GM12872 (cell line): ENCODE measurements around the gene SHISAL1.

Source experiments
- TF ChIP-seq, protein P1 (sequence below): IDR thresholded peaks from 3 replicates; pipeline ENCODE4 v1.5.1; 2011; ENCODE audit warnings: low read depth, mild to moderate bottlenecking, low read length, moderate library complexity; ENCODE audit not compliant: insufficient read depth

SHISAL1 gene

DNA sequence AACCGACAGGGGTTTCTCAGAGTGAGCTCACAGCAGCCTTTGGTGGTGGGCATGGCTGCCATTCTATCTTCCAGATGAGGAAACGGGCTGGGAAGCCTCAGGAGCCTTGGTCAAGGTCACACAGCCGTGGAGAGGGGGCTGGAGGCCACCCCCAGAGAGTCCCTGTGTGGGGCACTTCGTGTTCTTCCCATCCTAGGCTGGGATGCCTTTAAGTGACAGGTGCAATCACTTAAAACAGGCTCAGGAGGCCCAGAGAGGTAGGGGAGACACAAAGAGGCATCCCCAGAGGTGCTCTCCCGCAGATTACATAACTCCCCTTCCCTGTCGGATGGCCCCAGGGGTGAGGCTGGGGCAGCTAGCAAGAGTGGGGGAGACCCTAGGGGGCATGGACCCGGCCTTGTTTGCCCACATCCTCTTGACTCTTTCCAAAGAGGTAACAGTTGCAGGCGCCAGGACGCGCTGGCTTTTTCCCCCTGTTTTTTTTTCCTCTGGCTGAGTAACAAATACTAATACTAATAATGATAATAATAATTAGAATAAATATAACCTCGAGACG lies 17.5 kb upstream of the SHISAL1 start:
- TF ChIP-seq, protein P1, sequence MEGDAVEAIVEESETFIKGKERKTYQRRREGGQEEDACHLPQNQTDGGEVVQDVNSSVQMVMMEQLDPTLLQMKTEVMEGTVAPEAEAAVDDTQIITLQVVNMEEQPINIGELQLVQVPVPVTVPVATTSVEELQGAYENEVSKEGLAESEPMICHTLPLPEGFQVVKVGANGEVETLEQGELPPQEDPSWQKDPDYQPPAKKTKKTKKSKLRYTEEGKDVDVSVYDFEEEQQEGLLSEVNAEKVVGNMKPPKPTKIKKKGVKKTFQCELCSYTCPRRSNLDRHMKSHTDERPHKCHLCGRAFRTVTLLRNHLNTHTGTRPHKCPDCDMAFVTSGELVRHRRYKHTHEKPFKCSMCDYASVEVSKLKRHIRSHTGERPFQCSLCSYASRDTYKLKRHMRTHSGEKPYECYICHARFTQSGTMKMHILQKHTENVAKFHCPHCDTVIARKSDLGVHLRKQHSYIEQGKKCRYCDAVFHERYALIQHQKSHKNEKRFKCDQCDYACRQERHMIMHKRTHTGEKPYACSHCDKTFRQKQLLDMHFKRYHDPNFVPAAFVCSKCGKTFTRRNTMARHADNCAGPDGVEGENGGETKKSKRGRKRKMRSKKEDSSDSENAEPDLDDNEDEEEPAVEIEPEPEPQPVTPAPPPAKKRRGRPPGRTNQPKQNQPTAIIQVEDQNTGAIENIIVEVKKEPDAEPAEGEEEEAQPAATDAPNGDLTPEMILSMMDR = no peak

DNA sequence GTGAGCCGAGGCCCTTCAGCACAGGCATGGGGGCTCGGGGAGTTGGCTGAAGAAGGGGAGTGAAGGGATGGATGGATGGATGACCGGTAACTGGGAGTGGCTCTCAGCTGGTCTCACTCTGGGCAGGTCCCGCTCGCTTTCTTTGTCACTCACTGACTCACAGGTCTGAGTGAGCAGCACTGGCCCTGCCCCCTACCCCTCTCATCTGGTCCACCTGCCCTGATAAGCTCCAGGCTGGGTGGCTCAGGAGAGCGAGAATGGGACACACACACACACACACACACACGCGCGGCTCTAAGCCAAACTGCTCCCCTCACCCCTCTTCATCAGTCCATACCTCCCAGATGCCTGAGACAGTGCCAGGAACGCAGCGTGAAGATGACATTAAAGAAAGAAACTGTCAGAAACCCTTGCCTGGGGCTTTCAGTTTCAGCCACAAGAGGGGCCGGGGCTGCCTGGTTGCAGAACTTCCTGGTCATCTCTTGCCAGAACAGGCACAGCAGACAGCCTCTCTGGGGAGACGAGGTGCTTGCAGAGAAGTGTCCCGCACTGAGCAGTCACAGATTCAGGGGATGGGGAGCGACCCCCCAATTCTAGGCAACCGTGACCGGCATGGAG lies 16.5 kb upstream of the SHISAL1 start:
- TF ChIP-seq, protein P1 = no peak

DNA sequence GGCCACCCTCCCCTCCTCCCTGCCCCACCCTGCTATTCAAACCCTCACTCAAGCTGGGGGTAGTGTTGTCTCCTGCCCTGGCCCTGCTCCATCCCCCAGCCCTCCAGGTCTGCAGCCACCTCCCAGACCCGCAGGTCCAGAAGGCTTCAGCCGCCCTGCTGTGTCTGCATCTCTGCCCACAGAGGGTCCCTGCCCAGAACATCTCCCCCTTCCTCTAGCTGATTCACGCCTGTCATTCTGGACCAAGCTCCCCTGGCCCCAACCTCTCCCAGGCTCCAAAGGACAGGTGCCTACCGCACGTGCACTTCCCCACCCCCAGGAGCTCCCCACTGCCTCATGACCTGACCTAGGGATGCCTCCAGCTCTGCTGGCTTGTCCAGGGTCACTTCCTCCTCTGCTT lies 16.0 kb upstream of the SHISAL1 start:
- TF ChIP-seq, protein P1 = no peak

DNA sequence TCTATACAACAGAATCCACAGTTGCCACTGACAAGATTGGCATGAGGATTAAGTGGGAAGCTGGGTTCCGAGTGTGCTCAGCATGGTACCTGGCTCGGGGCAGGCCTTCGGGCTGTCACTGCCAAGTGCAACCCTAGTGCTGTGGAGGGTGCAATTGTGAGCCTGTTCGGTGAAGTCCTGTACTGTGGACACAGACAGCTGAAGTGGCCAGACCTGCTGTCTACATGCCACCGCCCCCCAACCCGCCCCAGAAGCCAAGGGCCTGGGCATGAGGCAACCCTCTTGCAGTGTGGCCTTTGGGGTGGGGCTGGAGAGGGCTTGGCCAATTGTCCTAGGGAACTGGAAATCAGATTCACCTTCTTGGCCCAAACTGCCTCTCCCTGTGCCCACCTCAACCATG lies 15.6 kb upstream of the SHISAL1 start:
- TF ChIP-seq, protein P1 = no peak

DNA sequence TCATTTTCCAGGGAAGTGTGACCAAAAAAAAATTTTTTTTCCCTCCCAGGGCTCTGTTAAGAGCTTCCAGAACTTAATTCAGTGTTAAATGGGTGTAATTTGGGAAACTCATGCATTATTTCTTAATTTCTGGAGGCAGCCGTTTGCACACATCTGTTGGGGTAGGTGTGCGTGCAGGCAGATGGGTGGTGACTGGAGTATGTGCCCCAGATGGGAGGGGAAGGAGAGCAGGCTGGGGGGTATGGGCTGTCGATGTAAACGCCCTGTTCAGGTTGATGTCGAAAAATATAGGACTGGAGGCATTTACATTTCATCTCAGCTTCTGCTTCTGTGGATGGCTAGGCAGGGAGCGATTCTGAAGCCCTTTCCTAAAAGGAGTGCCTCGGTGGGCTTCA lies 13.7 kb upstream of the SHISAL1 start:
- TF ChIP-seq, protein P1 = no peak

DNA sequence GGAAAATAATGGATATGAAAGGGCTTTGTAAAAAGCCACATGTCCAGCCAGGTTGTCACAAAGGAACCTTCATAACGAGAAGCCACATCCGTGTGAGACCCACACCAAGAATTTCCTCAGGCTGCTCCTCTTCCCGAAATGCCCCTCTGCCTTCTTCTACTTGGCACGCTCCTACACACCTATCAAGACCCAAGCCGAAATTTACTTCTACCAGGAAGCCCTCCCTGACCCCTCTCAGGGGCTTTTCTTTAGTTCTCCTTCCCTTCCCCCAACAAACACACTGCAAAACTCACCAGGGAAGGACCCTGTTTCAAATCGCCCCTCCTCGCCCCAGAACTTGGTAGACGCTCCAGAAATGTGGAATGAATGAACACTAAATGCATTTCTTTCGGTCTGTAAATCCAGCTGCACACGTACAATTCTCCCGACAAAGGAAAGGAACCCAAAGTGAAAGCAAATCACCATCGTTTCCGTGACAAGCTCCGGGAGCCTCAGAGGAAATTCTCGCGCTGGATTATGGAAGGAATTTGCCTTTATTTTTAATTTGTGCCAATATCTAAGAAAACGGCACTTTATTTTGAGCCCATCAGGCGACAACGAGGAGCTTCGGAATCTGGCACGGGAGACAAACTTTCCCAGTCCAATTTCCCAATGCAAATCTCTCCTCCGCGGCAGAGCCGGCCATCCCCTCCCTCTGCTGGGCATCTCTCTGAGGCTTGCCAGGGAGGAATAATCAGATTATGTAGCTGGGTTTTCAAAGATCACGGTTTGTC lies 13.2 kb upstream of the SHISAL1 start:
- TF ChIP-seq, protein P1 = no peak

DNA sequence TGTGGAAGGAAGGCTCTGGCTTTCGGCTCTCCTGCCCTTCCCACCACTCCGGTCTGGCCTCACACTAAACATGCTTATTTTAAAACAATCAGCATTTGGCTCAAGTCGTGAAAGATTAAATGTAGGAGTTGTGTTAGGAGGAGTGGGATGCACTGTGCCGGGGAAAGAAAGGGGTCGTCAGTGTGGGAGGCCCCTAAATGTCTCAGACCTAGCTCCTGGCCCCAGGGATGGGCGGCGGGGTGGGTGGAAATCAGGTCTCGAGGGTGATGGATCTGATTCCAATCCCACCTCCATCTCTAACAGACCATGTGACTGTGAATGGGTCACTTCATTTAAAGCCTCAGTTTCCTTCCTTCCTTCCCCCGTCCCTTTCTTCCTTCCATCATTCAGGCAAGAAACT lies 6.9 kb upstream of the SHISAL1 start:
- TF ChIP-seq, protein P1 = no peak
